Measurements from ENCODE around the gene IRS2. TPM values are rescaled to one million over a fixed set of nuclear protein-coding genes. Genes with fewer than 3 reads are reported as not detected.

The IRS2 gene
- total RNA-seq, 1 experiment from 2014 or later: 9.2 TPM

GRCh38 chr13:109785892-109786450, 412 bp downstream of the IRS2 start:
- CTCF ChIA-PET: no interaction called here
- POLR2A ChIA-PET: no interaction called here
- H3K9ac ChIP-seq (ENCODE audit: low read length): peak overlapping the region; percentile 62
- no peak overlapping the region for H2AFZ ChIP-seq (ENCODE audit: low read depth, low read length, poor library complexity, severe bottlenecking)
- no peaks in the 10 kb centered on the region for H3K9me3 ChIP-seq (ENCODE audit: control insufficient read depth in 1 of 2, insufficient read depth in 1 of 2, low read depth in 1 of 2, low read length in 2 of 2)
- DNase-seq (ENCODE audit: low read depth, low spot score): no peak
- H3K27ac ChIP-seq (ENCODE audit: low read depth, low read length): peak overlapping the region; percentile 71; the same call in 1 of the 2 replicates
- H3K4me1 ChIP-seq (ENCODE audit: control insufficient read depth in 1 of 2, insufficient read depth in 2 of 2, low read length in 2 of 2): peaks cover 0 to 16% of the 10 kb centered on the region in 2 experiments; a peak in 3 of 4 replicates
- peak overlapping the region; percentile 45 to 65 for H3K4me3 ChIP-seq (replicated peaks in 1 of 2; ENCODE audit: low read depth in 1 of 2, low read length in 2 of 2)
- peak overlapping the region; percentile 95 for H3K4me2 ChIP-seq (ENCODE audit: low read length)
- H3K9me2 ChIP-seq (ENCODE audit: insufficient read depth): no peaks in the 10 kb centered on the region
- TF ChIP-seq SP1 (IDR thresholded peaks at IDR 0.05; ENCODE audit: low read depth) (no peak), FOSL1 (IDR thresholded peaks at IDR 0.05; ENCODE audit: low read depth) (no peak), CTCF (IDR thresholded peaks at IDR 0.05 in 2 of 3, conservative IDR thresholded peaks at IDR 0.05 in 1 of 3; ENCODE audit: borderline replicate concordance in 1 of 3, insufficient read depth in 1 of 3, low read depth in 2 of 3, low read length in 2 of 3) (no peak), ATF3 (IDR thresholded peaks at IDR 0.05) (no peak), EZH2 (IDR thresholded peaks at IDR 0.05) (no peak), POLR2AphosphoS5 (IDR thresholded peaks at IDR 0.05; ENCODE audit: low read depth, low read length) (no peak), ZBTB33 (IDR thresholded peaks at IDR 0.05; ENCODE audit: extremely low read depth, insufficient replicate concordance, low read length) (no peak), TCF7L2 (IDR thresholded peaks at IDR 0.05; ENCODE audit: borderline replicate concordance, extremely low read depth, insufficient read depth, insufficient read length) (no peak), ZFX (IDR thresholded peaks at IDR 0.05) (no peak), RAD21 (IDR thresholded peaks at IDR 0.05; ENCODE audit: low read depth) (no peak), MAX (IDR thresholded peaks at IDR 0.05) (no peak), REST (IDR thresholded peaks at IDR 0.05; ENCODE audit: low read depth) (no peak), CEBPB (IDR thresholded peaks at IDR 0.05; ENCODE audit: low read depth) (no peak)
- RAD21 ChIA-PET (ENCODE audit: low non-redundant PET in 1 of 2, low total read pairs in 2 of 2, uncharacterized antibody in 2 of 2, unreplicated experiment in 2 of 2): no interaction called here
- H3K79me2 ChIP-seq (ENCODE audit: insufficient read depth, low read length): peaks cover 8% of the 10 kb centered on the region; the same call in 1 of the 2 replicates
- ATAC-seq: peak; percentile 18
- H4K20me1 ChIP-seq (ENCODE audit: insufficient read depth): no peaks in the 10 kb centered on the region
- H3K36me3 ChIP-seq (ENCODE audit: control insufficient read depth in 1 of 2, insufficient read depth in 2 of 2, low read length in 2 of 2): 0 out of 4 replicates have a peak, but pooled peaks cover 0 to 2% of the 10 kb centered on the region in 2 experiments
- H3K27me3 ChIP-seq (ENCODE audit: insufficient read depth, low read length): no peaks in the 10 kb centered on the region
- BruUV-seq (replicated peaks): no TSS peak
- intact Hi-C loops (cut with micrococcal nuclease): loop anchor here (2.0 kb wide), 3 partner anchors 511 to 825 kb away; no protein-coding TSS in a partner anchor
